ENCODE data around the gene PPP2R2D.

DNA sequence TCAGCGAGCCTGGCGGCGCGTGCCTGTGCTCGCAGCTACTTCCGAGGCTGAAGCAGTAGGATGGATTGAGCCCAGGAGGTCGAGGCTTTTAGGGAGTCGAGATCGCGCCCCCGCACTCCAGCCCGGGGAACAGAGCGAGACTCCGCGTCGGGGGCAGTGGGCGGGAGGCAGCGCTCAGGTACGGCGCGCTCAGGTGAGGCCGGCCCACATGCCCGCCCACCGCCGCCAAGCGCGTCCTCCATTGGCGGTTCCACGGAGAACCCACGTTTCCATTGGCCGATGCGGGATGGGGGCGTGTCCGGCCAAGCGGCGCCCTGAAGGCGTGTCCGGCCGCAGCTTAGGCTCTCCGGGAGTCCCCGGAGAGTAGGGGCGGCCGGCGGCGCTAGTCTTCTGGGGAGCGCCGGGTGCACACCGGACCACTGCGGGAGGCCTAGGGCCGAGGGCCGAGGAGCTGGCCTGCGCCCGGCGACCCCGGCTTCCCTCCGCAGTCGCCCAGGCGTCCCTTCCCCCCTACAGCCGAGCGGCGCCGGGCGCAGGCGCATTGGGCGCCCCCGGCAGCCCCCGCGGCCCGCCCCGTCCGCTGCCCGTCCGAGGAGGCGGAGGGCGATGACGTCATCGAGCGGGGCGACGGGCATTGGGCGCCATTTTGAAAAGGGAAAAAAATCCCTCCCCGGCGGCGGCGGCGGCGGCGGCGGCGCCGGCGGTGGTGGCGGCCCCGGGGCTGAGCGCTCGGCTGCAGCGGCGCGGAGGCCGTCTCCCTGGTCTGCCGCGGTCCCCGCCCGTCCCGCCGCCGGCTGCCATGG, at the start of gene PPP2R2D:
- TF ChIP-seq, protein P1, sequence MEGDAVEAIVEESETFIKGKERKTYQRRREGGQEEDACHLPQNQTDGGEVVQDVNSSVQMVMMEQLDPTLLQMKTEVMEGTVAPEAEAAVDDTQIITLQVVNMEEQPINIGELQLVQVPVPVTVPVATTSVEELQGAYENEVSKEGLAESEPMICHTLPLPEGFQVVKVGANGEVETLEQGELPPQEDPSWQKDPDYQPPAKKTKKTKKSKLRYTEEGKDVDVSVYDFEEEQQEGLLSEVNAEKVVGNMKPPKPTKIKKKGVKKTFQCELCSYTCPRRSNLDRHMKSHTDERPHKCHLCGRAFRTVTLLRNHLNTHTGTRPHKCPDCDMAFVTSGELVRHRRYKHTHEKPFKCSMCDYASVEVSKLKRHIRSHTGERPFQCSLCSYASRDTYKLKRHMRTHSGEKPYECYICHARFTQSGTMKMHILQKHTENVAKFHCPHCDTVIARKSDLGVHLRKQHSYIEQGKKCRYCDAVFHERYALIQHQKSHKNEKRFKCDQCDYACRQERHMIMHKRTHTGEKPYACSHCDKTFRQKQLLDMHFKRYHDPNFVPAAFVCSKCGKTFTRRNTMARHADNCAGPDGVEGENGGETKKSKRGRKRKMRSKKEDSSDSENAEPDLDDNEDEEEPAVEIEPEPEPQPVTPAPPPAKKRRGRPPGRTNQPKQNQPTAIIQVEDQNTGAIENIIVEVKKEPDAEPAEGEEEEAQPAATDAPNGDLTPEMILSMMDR (IDR thresholded peaks at IDR 0.05), result peak in 1 of 3 donors; percentile 11
- TF ChIP-seq POLR2A (IDR thresholded peaks at IDR 0.05), result peak; percentile 50
- TF ChIP-seq EP300 (IDR thresholded peaks at IDR 0.05), result no peak
